Caco-2 (cell line): ENCODE measurements around the gene ETV3L. TPM values are rescaled to one million over a fixed set of nuclear protein-coding genes. Genes with fewer than 3 reads are reported as not detected.

Experiments
- BruUV-seq: library from RNA; stranded (reverse); fragments of 400-500 nt; replicated peaks from 2 replicates; lab custom pipeline; 2021; lab: Mats Ljungman, UMichigan
- CTCF ChIA-PET: fragments of 300-600 bp; sonication (Branson Sonifier 250); formaldehyde crosslinking; loops from one replicate; lab custom pipeline; 2022; ENCODE audit warnings: antibody characterized with exemption; lab: Charles Lee
- POLR2A ChIA-PET: fragments of 300-600 bp; sonication (Branson Sonifier 250); formaldehyde crosslinking; loops from one replicate; lab custom pipeline; 2022; ENCODE audit warnings: antibody characterized with exemption; lab: Charles Lee
- DNase-seq, 2 experiments: peaks; one replicate each; pipeline versions ENCODE4 v3.0.0 to v3.0.0-alpha.2; 2020 to 2022
- H3K27me3 ChIP-seq: replicated peaks from 2 replicates; pipeline ENCODE4 v1.6.0; 2011; ENCODE audit warnings: low read length; ENCODE audit not compliant: control insufficient read depth, insufficient read depth
- H3K36me3 ChIP-seq: 2 replicates; pipeline ENCODE4 v1.5.1; 2011; ENCODE audit warnings: low read length; ENCODE audit not compliant: control insufficient read depth, insufficient read depth
- H3K4me1 ChIP-seq: fragments of 250-450 bp; sonication (Bioruptor Pico); 2 replicates; pipeline ENCODE4 v1.5.1; 2020; ENCODE audit warnings: mild to moderate bottlenecking
- H3K4me3 ChIP-seq: 2 replicates; pipeline ENCODE4 v1.5.1; 2011; ENCODE audit warnings: low read depth, mild to moderate bottlenecking, control low read depth, low read length
- H3K9me3 ChIP-seq: fragments of 250-450 bp; sonication (Bioruptor Pico); 2 replicates; pipeline ENCODE4 v1.5.1; 2020; ENCODE audit warnings: mild to moderate bottlenecking, moderate library complexity
- H3K27ac Mint-ChIP-seq: one replicate; pipeline ENCODE4 v1.8.0; 2022; ENCODE audit warnings: mixed read lengths; ENCODE audit not compliant: unreplicated experiment
- H3K27me3 Mint-ChIP-seq: one replicate; pipeline ENCODE4 v1.8.0; 2022; ENCODE audit warnings: mixed read lengths; ENCODE audit not compliant: insufficient read depth, unreplicated experiment
- H3K36me3 Mint-ChIP-seq: one replicate; pipeline ENCODE4 v1.8.0; 2022; ENCODE audit warnings: mild to moderate bottlenecking, mixed read lengths; ENCODE audit not compliant: insufficient read depth, unreplicated experiment
- H3K4me1 Mint-ChIP-seq: one replicate; pipeline ENCODE4 v1.8.0; 2022; ENCODE audit warnings: low read depth, mixed read lengths; ENCODE audit not compliant: unreplicated experiment
- H3K4me3 Mint-ChIP-seq: one replicate; pipeline ENCODE4 v1.8.0; 2022; ENCODE audit warnings: mild to moderate bottlenecking, moderate library complexity, mixed read lengths; ENCODE audit not compliant: unreplicated experiment
- H3K9me3 Mint-ChIP-seq: one replicate; pipeline ENCODE4 v1.8.0; 2022; ENCODE audit warnings: mixed read lengths; ENCODE audit not compliant: unreplicated experiment
- intact Hi-C: fragments of 100-400 bp; cut with micrococcal nuclease; formaldehyde crosslinking; loops from one replicate; pipeline ENCODE4 v1.10.0; 2022; ENCODE audit not compliant: unreplicated experiment
- total RNA-seq: library from RNA; stranded (reverse); gene quantifications from 2 replicates; pipeline ENCODE4 v1.2.3, GENCODE V29; 2022
- TF ChIP-seq, protein P1 (sequence below), 2 experiments: fragments of 200-600 bp in 1 of 2; IDR thresholded peaks; 1 replicate in 1 of 2; 2 replicates in 1 of 2; pipeline versions ENCODE4 v1.5.1 to v1.8.0; 2011 to 2022; ENCODE audit warnings: antibody characterized with exemption in 1 of 2, control low read depth in 1 of 2, inconsistent platforms in 1 of 2, low read depth in 1 of 2, low read length in 1 of 2, mild to moderate bottlenecking in 1 of 2, moderate library complexity in 1 of 2; ENCODE audit not compliant: insufficient read depth in 1 of 2, severe bottlenecking in 1 of 2, unreplicated experiment in 1 of 2

ETV3L gene
- total RNA-seq, 1 experiment from 2014 or later, result not detected

DNA sequence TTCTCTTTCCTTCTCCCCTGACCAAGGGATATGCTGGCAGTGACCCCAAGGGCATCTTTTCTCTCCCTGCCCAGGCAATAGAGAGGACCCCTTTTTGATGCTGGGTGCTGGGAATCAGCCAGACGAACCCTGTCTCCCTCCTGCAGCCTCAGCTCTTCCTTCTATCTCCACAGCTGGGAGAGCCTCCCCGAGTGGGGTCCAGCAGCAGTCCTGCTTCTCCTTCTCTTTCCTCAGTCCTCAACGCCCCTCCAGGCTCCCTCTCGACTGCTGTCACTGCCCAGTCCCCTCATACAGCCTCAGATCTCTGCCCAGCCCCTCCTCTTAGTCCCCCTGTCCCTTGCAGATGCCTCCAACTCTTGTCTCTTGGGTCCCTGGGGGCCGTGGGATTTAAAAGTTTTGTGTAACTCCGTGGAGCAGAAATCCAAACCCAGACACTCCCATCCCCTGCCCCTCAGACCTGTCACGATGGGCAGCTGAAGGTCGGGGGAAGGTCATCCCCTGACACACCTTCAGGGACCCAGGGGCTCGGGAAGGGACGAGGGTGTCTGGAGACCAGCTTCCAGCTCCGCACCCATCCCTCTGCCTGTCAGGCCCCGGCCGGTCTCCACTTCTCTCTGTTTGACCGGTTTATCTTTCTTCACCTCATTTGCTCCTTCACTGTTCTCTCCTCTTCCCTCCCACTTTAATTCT is 5.8 kb upstream of the ETV3L start:
- no peak overlapping the region for H3K4me3 ChIP-seq
- H3K9me3 ChIP-seq, result no peaks in the 10 kb centered on the region
- H3K4me3 Mint-ChIP-seq, result no peak overlapping the region
- no TSS peak for BruUV-seq
- no peaks in the 10 kb centered on the region for H3K9me3 Mint-ChIP-seq
- no peak for DNase-seq
- TF ChIP-seq, protein P1, sequence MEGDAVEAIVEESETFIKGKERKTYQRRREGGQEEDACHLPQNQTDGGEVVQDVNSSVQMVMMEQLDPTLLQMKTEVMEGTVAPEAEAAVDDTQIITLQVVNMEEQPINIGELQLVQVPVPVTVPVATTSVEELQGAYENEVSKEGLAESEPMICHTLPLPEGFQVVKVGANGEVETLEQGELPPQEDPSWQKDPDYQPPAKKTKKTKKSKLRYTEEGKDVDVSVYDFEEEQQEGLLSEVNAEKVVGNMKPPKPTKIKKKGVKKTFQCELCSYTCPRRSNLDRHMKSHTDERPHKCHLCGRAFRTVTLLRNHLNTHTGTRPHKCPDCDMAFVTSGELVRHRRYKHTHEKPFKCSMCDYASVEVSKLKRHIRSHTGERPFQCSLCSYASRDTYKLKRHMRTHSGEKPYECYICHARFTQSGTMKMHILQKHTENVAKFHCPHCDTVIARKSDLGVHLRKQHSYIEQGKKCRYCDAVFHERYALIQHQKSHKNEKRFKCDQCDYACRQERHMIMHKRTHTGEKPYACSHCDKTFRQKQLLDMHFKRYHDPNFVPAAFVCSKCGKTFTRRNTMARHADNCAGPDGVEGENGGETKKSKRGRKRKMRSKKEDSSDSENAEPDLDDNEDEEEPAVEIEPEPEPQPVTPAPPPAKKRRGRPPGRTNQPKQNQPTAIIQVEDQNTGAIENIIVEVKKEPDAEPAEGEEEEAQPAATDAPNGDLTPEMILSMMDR (IDR thresholded peaks at IDR 0.05; ENCODE audit: insufficient read depth in 1 of 2, low read depth in 1 of 2, low read length in 1 of 2, severe bottlenecking in 1 of 2, unreplicated experiment in 1 of 2), result no peak
- H3K36me3 Mint-ChIP-seq, result no peaks in the 10 kb centered on the region
- no peaks in the 10 kb centered on the region for H3K4me1 ChIP-seq
- no peaks in the 10 kb centered on the region for H3K36me3 ChIP-seq
- ChIA-PET CTCF (no interaction called here), POLR2A (no interaction called here)
- no peak overlapping the region for H3K27ac Mint-ChIP-seq
- intact Hi-C loops, result no loop called here
- H3K27me3 ChIP-seq, result no peaks in the 10 kb centered on the region; the same call in 1 of the 2 replicates
- H3K4me1 Mint-ChIP-seq, result peaks cover 7% of the 10 kb centered on the region
- H3K27me3 Mint-ChIP-seq, result peaks cover 10% of the 10 kb centered on the region

DNA sequence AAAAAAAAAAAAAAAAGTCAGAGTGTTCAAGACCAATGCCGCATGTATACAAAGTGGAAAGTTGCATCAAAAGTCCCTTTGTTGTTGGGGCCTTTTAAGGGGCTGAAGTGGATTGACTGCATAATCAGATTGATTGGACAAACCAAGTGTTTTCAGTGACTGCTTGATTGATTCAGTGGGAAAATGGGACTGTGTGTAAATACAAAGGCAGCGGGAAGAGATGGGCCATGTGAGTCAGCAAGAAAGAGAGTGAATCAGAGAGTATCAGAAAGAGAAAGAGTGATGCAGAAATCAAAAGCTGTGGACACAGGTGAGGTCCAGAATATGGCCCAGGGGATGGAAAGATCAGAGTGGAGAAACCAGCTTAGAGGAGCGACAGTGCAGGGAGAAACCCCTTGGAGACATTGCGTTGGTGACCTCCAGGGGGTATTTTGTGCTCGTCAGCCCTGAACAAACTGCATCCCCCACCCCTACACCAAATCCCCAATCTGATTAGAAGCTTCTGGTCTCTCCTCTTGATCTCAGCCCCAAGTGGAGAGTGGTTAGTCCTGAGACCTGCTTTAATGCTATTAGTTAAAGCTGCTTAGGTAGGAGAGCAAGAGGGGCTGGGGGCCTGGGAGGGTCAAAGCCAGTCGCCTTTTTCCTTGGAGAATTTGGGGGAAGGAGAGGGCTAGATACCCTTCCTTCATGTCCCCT is 5.1 kb upstream of the ETV3L start:
- no peaks in the 10 kb centered on the region for H3K4me1 ChIP-seq
- Mint-ChIP-seq H3K4me1 (peaks cover 7% of the 10 kb centered on the region), H3K27me3 (peaks cover 10% of the 10 kb centered on the region), H3K9me3 (no peaks in the 10 kb centered on the region), H3K27ac (no peak overlapping the region), H3K4me3 (no peak overlapping the region), H3K36me3 (no peaks in the 10 kb centered on the region)
- ChIA-PET CTCF (interaction anchor here (2.5 kb wide), 1 partner anchor 15 kb away, joined by 11 read pairs; no protein-coding TSS in a partner anchor), POLR2A (no interaction called here)
- intact Hi-C loops, result no loop called here
- no TSS peak for BruUV-seq
- no peak overlapping the region for H3K4me3 ChIP-seq
- H3K9me3 ChIP-seq, result no peaks in the 10 kb centered on the region
- TF ChIP-seq, protein P1 (IDR thresholded peaks at IDR 0.05; ENCODE audit: insufficient read depth in 1 of 2, low read depth in 1 of 2, low read length in 1 of 2, severe bottlenecking in 1 of 2, unreplicated experiment in 1 of 2), result no peak
- DNase-seq, result no peak
- H3K27me3 ChIP-seq, result no peaks in the 10 kb centered on the region; the same call in 1 of the 2 replicates
- H3K36me3 ChIP-seq, result no peaks in the 10 kb centered on the region

DNA sequence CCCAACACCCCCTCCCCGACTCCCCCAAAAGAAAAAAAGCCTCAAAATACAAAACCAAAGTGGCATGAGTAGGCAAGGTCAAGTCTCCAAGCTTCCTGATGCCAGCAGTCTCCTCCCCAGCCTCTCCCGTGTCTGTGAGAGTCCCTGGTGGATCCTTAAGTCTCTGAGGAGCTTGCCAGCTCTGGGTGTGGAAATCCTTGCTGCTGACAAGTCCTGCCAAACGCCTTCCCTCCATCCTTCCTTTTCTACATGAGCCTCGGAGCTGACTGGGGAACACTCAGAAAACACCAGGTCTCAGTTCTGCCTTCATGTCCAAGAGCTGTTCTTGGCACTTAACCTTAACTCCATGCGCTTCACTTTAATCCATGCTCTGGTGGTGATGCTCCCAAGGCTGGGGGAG is 3.7 kb upstream of the ETV3L start:
- BruUV-seq, result no TSS peak
- Mint-ChIP-seq H3K4me1 (peaks cover 7% of the 10 kb centered on the region), H3K9me3 (no peaks in the 10 kb centered on the region), H3K36me3 (no peaks in the 10 kb centered on the region), H3K27me3 (peaks cover 10% of the 10 kb centered on the region), H3K4me3 (no peak overlapping the region), H3K27ac (no peak overlapping the region)
- CTCF ChIA-PET, result interaction anchor here (2.5 kb wide), 1 partner anchor 14 kb away, joined by 11 read pairs; no protein-coding TSS in a partner anchor
- intact Hi-C loops, result no loop called here
- no peaks in the 10 kb centered on the region; the same call in 1 of the 2 replicates for H3K27me3 ChIP-seq
- POLR2A ChIA-PET, result no interaction called here
- TF ChIP-seq, protein P1 (IDR thresholded peaks at IDR 0.05; ENCODE audit: insufficient read depth in 1 of 2, low read depth in 1 of 2, low read length in 1 of 2, severe bottlenecking in 1 of 2, unreplicated experiment in 1 of 2), result no peak
- H3K36me3 ChIP-seq, result no peaks in the 10 kb centered on the region
- DNase-seq, result no peak
- no peaks in the 10 kb centered on the region for H3K9me3 ChIP-seq
- no peak overlapping the region for H3K4me3 ChIP-seq
- no peaks in the 10 kb centered on the region for H3K4me1 ChIP-seq
